Measurements from ENCODE around the gene LIME1. TPM values are rescaled to one million over a fixed set of nuclear protein-coding genes. Genes with fewer than 3 reads are reported as not detected.

Gene LIME1
- total and polyA plus RNA-seq, 2 of the 8 experiments (the other 6 are each of a cell fraction or from before 2014, with no cell fraction given): 4.5 to 5.9 TPM

GRCh38 chr20:63745961-63746731, 9.7 kb downstream of the LIME1 start:
- no peak overlapping the region for H2BK120ac ChIP-seq (replicated peaks; ENCODE audit: low read depth, low read length)
- no peak overlapping the region for H2AK5ac ChIP-seq (ENCODE audit: low read depth, low read length)
- H3K36me3 ChIP-seq (ENCODE audit: control insufficient read depth in 2 of 4, insufficient read depth in 4 of 4, low read length in 3 of 4): peaks cover 0 to 12% (median 6%) of the 10 kb centered on the region in 4 experiments; a peak in 4 of 8 replicates
- no peak overlapping the region for H3K27ac ChIP-seq (ENCODE audit: low read depth, low read length)
- no peak overlapping the region for H3K18ac ChIP-seq (ENCODE audit: extremely low read depth, low read length)
- TF ChIP-seq EGR1 (IDR thresholded peaks at IDR 0.05; ENCODE audit: borderline replicate concordance, low read depth, low read length) (peak; percentile 37; the same call in 1 of the 2 replicates), MAX (IDR thresholded peaks at IDR 0.05) (no peak), PHF8 (conservative IDR thresholded peaks at IDR 0.05; ENCODE audit: low read depth, low read length) (no peak), RFX5 (IDR thresholded peaks at IDR 0.05; ENCODE audit: borderline replicate concordance, low read depth, low read length) (no peak)
- no peak overlapping the region for H2BK12ac ChIP-seq (ENCODE audit: low read depth, low read length)
- H2BK15ac ChIP-seq (ENCODE audit: low read length): no peak overlapping the region
- H3K4ac ChIP-seq (replicated peaks; ENCODE audit: insufficient read length, low read depth, low read length): no peak overlapping the region
- WGBS, 2 experiments (ENCODE audit: extremely low coverage in 1 of 2, insufficient coverage in 1 of 2, insufficient read length in 1 of 2, insufficient replicate concordance in 2 of 2, low coverage in 1 of 2, low lambda C conversion rate in 2 of 2, missing lambda C conversion rate in 1 of 2): 96% methylated on average over 17 of the region's 26 CpGs; no CpG with 5 or more reads in 1 of the 2 experiments
- no peak overlapping the region for H3K9ac ChIP-seq (replicated peaks in 1 of 4; ENCODE audit: extremely low read depth in 1 of 4, low read depth in 3 of 4, low read length in 3 of 4)
- H4K5ac ChIP-seq (ENCODE audit: insufficient read length, low read depth, low read length): no peak overlapping the region
- no peaks in the 10 kb centered on the region for H3K23me2 ChIP-seq (ENCODE audit: low read depth, low read length)
- H3K23ac ChIP-seq (ENCODE audit: insufficient read length): no peak overlapping the region
- FAIRE-seq (no peak), DNase-seq (ENCODE audit: low read depth in 1 of 2, low spot score in 2 of 2) (no peak)
- H3K27me3 ChIP-seq (replicated peaks in 1 of 4; ENCODE audit: control insufficient read depth in 3 of 4, extremely low read depth in 1 of 4, insufficient read depth in 3 of 4, low read length in 3 of 4): no peaks in the 10 kb centered on the region
- no peak overlapping the region for H3K14ac ChIP-seq (ENCODE audit: insufficient read length)
- H4K20me1 ChIP-seq (replicated peaks in 1 of 2; ENCODE audit: control insufficient read depth in 1 of 2, insufficient read depth in 2 of 2, low read length in 2 of 2): peaks cover 0 to 3% of the 10 kb centered on the region in 2 experiments
- H4K91ac ChIP-seq (replicated peaks; ENCODE audit: insufficient read length, low read length): no peak overlapping the region
- CTCF ChIA-PET (ENCODE audit: partially characterized antibody): interaction anchor here (0.9 kb wide), 1 partner anchor 10 kb away, joined by 3 read pairs; the partner anchor contains the start of gene LIME1
- no peaks in the 10 kb centered on the region for H3K79me2 ChIP-seq (ENCODE audit: control insufficient read depth in 1 of 2, insufficient read depth in 2 of 2, low read length in 2 of 2)
- H3K79me1 ChIP-seq (ENCODE audit: low read depth, low read length): no peaks in the 10 kb centered on the region; the same call in 1 of the 2 replicates
- H3K4me1 ChIP-seq (replicated peaks in 1 of 4; ENCODE audit: control insufficient read depth in 3 of 4, insufficient read depth in 4 of 4, low read length in 3 of 4): peaks cover 0 to 14% (median 6%) of the 10 kb centered on the region in 4 experiments; a peak in 6 of 7 replicates
- no peak overlapping the region for H2BK5ac ChIP-seq (ENCODE audit: low read depth, low read length)
- no peak overlapping the region for H3K4me3 ChIP-seq (ENCODE audit: extremely low read depth in 1 of 4, insufficient read depth in 2 of 4, low read depth in 3 of 4, low read length in 4 of 4)
- POLR2A ChIA-PET (ENCODE audit: partially characterized antibody): interaction anchor here (1.3 to 1.8 kb wide), 2 partner anchors 8 to 10 kb away, joined by 4 to 6 read pairs; partner anchors contain the start of gene LIME1
- H3K4me2 ChIP-seq (ENCODE audit: insufficient read depth in 1 of 2, low read depth in 2 of 2, low read length in 2 of 2): no peak overlapping the region
- no peaks in the 10 kb centered on the region for H3K9me3 ChIP-seq (ENCODE audit: insufficient read depth in 2 of 2, low read depth in 1 of 2, low read length in 1 of 2)
- H2AFZ ChIP-seq (ENCODE audit: low read length): no peak overlapping the region
- H3K56ac ChIP-seq (replicated peaks; ENCODE audit: insufficient read length, low read depth, low read length): no peak overlapping the region
- H2BK20ac ChIP-seq (ENCODE audit: low read length): no peak overlapping the region
- H4K8ac ChIP-seq (ENCODE audit: extremely low read depth, insufficient read depth, low read length): no peak overlapping the region
